WTC11 (cell line): ENCODE data around the gene MADD. TPM values are rescaled to one million over a fixed set of nuclear protein-coding genes. Genes with fewer than 3 reads are reported as not detected.

Source experiments
- ATAC-seq: fragments of 200-7000 bp; cut with Tn5 transposase; 2 replicates; pipeline ENCODE4 v1.10.0; 2021; ENCODE audit warnings: mild to moderate bottlenecking, moderate library complexity
- CTCF ChIA-PET: fragments of 300-600 bp; sonication (Branson Sonifier 250); formaldehyde crosslinking; loops from one replicate; lab custom pipeline; 2021; ENCODE audit warnings: antibody characterized with exemption; lab: Charles Lee
- POLR2A ChIA-PET: fragments of 350-600 bp; sonication (Branson Sonifier 250); formaldehyde crosslinking; loops from one replicate; lab custom pipeline; 2021; ENCODE audit warnings: antibody characterized with exemption; lab: Charles Lee
- DNase-seq: peaks from one replicate; pipeline ENCODE4 v3.0.0; 2021; ENCODE audit warnings: low spot score
- H3K27ac Mint-ChIP-seq: 2 replicates; pipeline ENCODE4 v1.8.0; 2021; ENCODE audit warnings: mixed read lengths
- H3K27me3 Mint-ChIP-seq: 2 replicates; pipeline ENCODE4 v1.8.0; 2021; ENCODE audit warnings: low read depth, mild to moderate bottlenecking, moderate library complexity, mixed read lengths
- H3K36me3 Mint-ChIP-seq: 2 replicates; pipeline ENCODE4 v1.8.0; 2021; ENCODE audit warnings: mixed read lengths
- H3K4me1 Mint-ChIP-seq: 2 replicates; pipeline ENCODE4 v1.8.0; 2022; ENCODE audit warnings: mixed read lengths
- H3K4me3 Mint-ChIP-seq: 2 replicates; pipeline ENCODE4 v1.8.0; 2021; ENCODE audit warnings: mild to moderate bottlenecking, moderate library complexity, mixed read lengths
- H3K9me3 Mint-ChIP-seq: 2 replicates; pipeline ENCODE4 v1.8.0; 2021; ENCODE audit warnings: mixed read lengths
- EMX1 ChIP-seq: fragments of 250-450 bp; sonication (Bioruptor Pico); IDR thresholded peaks from 2 replicates; pipeline ENCODE4 v1.8.0; 2021; ENCODE audit warnings: mild to moderate bottlenecking
- HMGA2 ChIP-seq: fragments of 250-450 bp; sonication (Bioruptor Pico); IDR thresholded peaks from 2 replicates; pipeline ENCODE4 v1.4.0; 2021; ENCODE audit warnings: mild to moderate bottlenecking, moderate library complexity
- MYBL2 ChIP-seq: sonication (generic); formaldehyde crosslinking; IDR thresholded peaks from 2 replicates; pipeline ENCODE4 v1.8.1; 2023; ENCODE audit warnings: mild to moderate bottlenecking, moderate library complexity, missing genetic modification reagents
- NR1H2 ChIP-seq: sonication (generic); formaldehyde crosslinking; IDR thresholded peaks from 2 replicates; pipeline ENCODE4 v1.9.0; 2021; ENCODE audit warnings: mild to moderate bottlenecking, moderate library complexity, missing genetic modification reagents
- NR2C2 ChIP-seq: sonication (generic); formaldehyde crosslinking; IDR thresholded peaks from 2 replicates; pipeline ENCODE4 v1.8.0; 2022; ENCODE audit warnings: mild to moderate bottlenecking, missing genetic modification reagents
- OVOL2 ChIP-seq: fragments of 250-450 bp; sonication (Bioruptor Pico); IDR thresholded peaks from 2 replicates; pipeline ENCODE4 v1.9.0; 2021; ENCODE audit warnings: mild to moderate bottlenecking, borderline replicate concordance
- PRRX2 ChIP-seq: fragments of 250-450 bp; sonication (Bioruptor Pico); IDR thresholded peaks from 2 replicates; pipeline ENCODE4 v1.8.0; 2021; ENCODE audit warnings: mild to moderate bottlenecking
- SMAD4 ChIP-seq: sonication (generic); formaldehyde crosslinking; IDR thresholded peaks from 2 replicates; pipeline ENCODE4 v1.8.0; 2022; ENCODE audit warnings: mild to moderate bottlenecking, missing genetic modification reagents
- TP53 ChIP-seq: sonication (generic); formaldehyde crosslinking; IDR thresholded peaks from 2 replicates; pipeline ENCODE4 v1.8.1; 2023; ENCODE audit warnings: mild to moderate bottlenecking, missing genetic modification reagents
- ZBTB21 ChIP-seq: sonication (generic); formaldehyde crosslinking; IDR thresholded peaks from 2 replicates; pipeline ENCODE4 v1.8.1; 2023; ENCODE audit warnings: mild to moderate bottlenecking, missing genetic modification reagents, borderline replicate concordance
- ZNF219 ChIP-seq: sonication (generic); formaldehyde crosslinking; IDR thresholded peaks from 2 replicates; pipeline ENCODE4 v1.8.0; 2023; ENCODE audit warnings: missing genetic modification reagents, mild to moderate bottlenecking, borderline replicate concordance
- total RNA-seq: library from RNA; stranded (reverse); gene quantifications from 3 replicates; pipeline ENCODE4 v1.2.3, GENCODE V29; 2021
- TF ChIP-seq, protein P1 (sequence below): sonication (generic); formaldehyde crosslinking; IDR thresholded peaks from 2 replicates; pipeline ENCODE4 v1.8.1; 2022; ENCODE audit warnings: low read depth, missing genetic modification reagents, borderline replicate concordance
- TF ChIP-seq, protein P2 (sequence below): sonication (generic); formaldehyde crosslinking; IDR thresholded peaks from 2 replicates; pipeline ENCODE4 v1.8.1; 2022; ENCODE audit warnings: mild to moderate bottlenecking, missing genetic modification reagents, moderate library complexity, borderline replicate concordance
- TF ChIP-seq, protein P3 (sequence below): fragments of 200-600 bp; IDR thresholded peaks from 2 replicates; pipeline ENCODE4 v1.8.0; 2022; ENCODE audit warnings: antibody characterized with exemption
- TF ChIP-seq, protein P4 (sequence below): sonication (generic); formaldehyde crosslinking; conservative IDR thresholded peaks from 2 replicates; pipeline ENCODE4 v1.8.1; 2022; ENCODE audit warnings: mild to moderate bottlenecking, missing genetic modification reagents
- TF ChIP-seq, protein P5 (sequence below): sonication (generic); formaldehyde crosslinking; IDR thresholded peaks from 2 replicates; pipeline ENCODE4 v1.8.1; 2022; ENCODE audit warnings: low read depth, mild to moderate bottlenecking, moderate library complexity, missing genetic modification reagents, borderline replicate concordance
- TF ChIP-seq, protein P6 (sequence below): sonication (generic); formaldehyde crosslinking; IDR thresholded peaks from 2 replicates; pipeline ENCODE4 v1.8.0; 2023; ENCODE audit warnings: missing genetic modification reagents, mild to moderate bottlenecking, borderline replicate concordance

MADD gene
- total RNA-seq, 1 experiment from 2014 or later = 47.5 TPM

DNA sequence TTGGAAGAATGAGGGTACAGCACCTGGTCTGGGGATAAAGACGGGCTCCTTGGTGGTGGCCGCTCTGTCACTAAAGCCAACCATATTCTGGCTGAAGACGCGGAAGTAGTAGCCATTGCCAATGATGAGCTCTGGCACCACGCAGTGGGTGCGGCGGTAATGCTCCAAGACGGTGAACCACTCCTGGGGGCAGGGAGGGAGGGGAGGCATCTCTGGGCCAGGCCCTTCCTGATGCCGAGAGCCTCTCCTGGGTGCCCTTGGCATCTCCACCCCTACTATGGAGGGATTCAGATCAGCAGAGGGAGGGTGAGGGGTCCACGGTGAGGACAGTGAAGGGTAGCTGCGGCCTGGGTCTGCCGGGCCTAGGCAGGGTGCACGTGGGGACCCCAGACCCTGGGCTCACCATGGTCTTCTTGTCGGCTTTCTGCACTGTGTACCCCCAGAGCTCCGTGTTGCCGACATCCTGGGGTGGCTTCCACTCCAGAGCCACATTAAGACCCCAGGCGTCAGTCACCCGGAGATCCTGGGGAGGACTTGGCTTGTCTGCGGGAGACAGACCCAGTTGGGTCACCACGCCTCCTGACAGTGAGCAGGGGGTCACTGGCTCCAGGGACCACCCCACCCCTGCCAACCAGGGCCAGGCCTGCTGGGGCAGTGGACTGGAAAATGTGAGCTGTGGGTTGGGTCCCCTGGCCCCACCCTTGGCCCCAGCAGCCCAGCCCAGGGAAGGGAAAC, 63.0 kb downstream of the MADD start (continued):
- TF ChIP-seq ZNF219 (CRISPR knock-in tag) (no peak), EMX1 (CRISPR knock-in tag) (no peak), TP53 (no peak), MYBL2 (CRISPR knock-in tag) (no peak)

DNA sequence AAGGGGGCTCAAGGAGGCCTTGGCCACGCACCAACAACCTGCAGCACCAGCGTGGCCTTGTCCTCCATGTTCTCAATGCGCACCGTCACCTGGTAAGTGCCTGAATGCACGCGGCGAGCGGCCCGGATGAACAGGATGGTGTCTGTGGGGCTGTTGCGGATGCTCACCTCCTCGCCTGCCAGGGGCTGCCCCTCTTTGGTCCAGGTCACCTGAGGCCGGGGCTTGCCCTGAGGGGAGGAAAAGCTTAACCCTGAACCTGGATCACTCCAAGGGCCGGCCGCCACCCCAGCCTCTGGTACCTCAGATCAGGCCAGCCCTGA, 63.6 kb downstream of the MADD start:
- no peaks in the 10 kb centered on the region for H3K4me1 Mint-ChIP-seq
- H3K27me3 Mint-ChIP-seq = no peaks in the 10 kb centered on the region
- ATAC-seq (no peak), DNase-seq (no peak)
- peaks cover 6% of the 10 kb centered on the region; the same call in 1 of the 2 replicates for H3K36me3 Mint-ChIP-seq
- ChIA-PET POLR2A (no interaction called here), CTCF (interaction anchor here (1.8 kb wide), 1 partner anchor 22 kb away, joined by 15 read pairs; no protein-coding TSS in a partner anchor)
- no peak overlapping the region for H3K4me3 Mint-ChIP-seq
- TF ChIP-seq HMGA2 (CRISPR knock-in tag) (no peak), NR1H2 (no peak), OVOL2 (CRISPR knock-in tag) (no peak), PRRX2 (CRISPR knock-in tag) (no peak), ZBTB21 (no peak), NR2C2 (CRISPR knock-in tag) (no peak), SMAD4 (CRISPR knock-in tag) (no peak)
- TF ChIP-seq, protein P1, sequence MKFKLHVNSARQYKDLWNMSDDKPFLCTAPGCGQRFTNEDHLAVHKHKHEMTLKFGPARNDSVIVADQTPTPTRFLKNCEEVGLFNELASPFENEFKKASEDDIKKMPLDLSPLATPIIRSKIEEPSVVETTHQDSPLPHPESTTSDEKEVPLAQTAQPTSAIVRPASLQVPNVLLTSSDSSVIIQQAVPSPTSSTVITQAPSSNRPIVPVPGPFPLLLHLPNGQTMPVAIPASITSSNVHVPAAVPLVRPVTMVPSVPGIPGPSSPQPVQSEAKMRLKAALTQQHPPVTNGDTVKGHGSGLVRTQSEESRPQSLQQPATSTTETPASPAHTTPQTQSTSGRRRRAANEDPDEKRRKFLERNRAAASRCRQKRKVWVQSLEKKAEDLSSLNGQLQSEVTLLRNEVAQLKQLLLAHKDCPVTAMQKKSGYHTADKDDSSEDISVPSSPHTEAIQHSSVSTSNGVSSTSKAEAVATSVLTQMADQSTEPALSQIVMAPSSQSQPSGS (CRISPR knock-in tag) = no peak
- TF ChIP-seq, protein P2, sequence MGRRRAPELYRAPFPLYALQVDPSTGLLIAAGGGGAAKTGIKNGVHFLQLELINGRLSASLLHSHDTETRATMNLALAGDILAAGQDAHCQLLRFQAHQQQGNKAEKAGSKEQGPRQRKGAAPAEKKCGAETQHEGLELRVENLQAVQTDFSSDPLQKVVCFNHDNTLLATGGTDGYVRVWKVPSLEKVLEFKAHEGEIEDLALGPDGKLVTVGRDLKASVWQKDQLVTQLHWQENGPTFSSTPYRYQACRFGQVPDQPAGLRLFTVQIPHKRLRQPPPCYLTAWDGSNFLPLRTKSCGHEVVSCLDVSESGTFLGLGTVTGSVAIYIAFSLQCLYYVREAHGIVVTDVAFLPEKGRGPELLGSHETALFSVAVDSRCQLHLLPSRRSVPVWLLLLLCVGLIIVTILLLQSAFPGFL (CRISPR knock-in tag) = no peak
- TF ChIP-seq, protein P3, sequence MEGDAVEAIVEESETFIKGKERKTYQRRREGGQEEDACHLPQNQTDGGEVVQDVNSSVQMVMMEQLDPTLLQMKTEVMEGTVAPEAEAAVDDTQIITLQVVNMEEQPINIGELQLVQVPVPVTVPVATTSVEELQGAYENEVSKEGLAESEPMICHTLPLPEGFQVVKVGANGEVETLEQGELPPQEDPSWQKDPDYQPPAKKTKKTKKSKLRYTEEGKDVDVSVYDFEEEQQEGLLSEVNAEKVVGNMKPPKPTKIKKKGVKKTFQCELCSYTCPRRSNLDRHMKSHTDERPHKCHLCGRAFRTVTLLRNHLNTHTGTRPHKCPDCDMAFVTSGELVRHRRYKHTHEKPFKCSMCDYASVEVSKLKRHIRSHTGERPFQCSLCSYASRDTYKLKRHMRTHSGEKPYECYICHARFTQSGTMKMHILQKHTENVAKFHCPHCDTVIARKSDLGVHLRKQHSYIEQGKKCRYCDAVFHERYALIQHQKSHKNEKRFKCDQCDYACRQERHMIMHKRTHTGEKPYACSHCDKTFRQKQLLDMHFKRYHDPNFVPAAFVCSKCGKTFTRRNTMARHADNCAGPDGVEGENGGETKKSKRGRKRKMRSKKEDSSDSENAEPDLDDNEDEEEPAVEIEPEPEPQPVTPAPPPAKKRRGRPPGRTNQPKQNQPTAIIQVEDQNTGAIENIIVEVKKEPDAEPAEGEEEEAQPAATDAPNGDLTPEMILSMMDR = no peak
- TF ChIP-seq, protein P4, sequence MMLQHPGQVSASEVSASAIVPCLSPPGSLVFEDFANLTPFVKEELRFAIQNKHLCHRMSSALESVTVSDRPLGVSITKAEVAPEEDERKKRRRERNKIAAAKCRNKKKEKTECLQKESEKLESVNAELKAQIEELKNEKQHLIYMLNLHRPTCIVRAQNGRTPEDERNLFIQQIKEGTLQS = no peak
- TF ChIP-seq, protein P5, sequence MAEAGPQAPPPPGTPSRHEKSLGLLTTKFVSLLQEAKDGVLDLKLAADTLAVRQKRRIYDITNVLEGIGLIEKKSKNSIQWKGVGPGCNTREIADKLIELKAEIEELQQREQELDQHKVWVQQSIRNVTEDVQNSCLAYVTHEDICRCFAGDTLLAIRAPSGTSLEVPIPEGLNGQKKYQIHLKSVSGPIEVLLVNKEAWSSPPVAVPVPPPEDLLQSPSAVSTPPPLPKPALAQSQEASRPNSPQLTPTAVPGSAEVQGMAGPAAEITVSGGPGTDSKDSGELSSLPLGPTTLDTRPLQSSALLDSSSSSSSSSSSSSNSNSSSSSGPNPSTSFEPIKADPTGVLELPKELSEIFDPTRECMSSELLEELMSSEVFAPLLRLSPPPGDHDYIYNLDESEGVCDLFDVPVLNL (CRISPR knock-in tag) = no peak
- TF ChIP-seq, protein P6, sequence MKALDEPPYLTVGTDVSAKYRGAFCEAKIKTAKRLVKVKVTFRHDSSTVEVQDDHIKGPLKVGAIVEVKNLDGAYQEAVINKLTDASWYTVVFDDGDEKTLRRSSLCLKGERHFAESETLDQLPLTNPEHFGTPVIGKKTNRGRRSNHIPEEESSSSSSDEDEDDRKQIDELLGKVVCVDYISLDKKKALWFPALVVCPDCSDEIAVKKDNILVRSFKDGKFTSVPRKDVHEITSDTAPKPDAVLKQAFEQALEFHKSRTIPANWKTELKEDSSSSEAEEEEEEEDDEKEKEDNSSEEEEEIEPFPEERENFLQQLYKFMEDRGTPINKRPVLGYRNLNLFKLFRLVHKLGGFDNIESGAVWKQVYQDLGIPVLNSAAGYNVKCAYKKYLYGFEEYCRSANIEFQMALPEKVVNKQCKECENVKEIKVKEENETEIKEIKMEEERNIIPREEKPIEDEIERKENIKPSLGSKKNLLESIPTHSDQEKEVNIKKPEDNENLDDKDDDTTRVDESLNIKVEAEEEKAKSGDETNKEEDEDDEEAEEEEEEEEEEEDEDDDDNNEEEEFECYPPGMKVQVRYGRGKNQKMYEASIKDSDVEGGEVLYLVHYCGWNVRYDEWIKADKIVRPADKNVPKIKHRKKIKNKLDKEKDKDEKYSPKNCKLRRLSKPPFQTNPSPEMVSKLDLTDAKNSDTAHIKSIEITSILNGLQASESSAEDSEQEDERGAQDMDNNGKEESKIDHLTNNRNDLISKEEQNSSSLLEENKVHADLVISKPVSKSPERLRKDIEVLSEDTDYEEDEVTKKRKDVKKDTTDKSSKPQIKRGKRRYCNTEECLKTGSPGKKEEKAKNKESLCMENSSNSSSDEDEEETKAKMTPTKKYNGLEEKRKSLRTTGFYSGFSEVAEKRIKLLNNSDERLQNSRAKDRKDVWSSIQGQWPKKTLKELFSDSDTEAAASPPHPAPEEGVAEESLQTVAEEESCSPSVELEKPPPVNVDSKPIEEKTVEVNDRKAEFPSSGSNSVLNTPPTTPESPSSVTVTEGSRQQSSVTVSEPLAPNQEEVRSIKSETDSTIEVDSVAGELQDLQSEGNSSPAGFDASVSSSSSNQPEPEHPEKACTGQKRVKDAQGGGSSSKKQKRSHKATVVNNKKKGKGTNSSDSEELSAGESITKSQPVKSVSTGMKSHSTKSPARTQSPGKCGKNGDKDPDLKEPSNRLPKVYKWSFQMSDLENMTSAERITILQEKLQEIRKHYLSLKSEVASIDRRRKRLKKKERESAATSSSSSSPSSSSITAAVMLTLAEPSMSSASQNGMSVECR (CRISPR knock-in tag) = no peak
- H3K27ac Mint-ChIP-seq = no peak overlapping the region
- H3K9me3 Mint-ChIP-seq = no peaks in the 10 kb centered on the region
